C4-2B (cell line): Measurements from ENCODE around the gene SLC25A14.

Source experiments
- CTCF ChIP-seq: fragments of 450-650 bp; conservative IDR thresholded peaks from 2 replicates; pipeline ENCODE4 v1.5.1; 2017; ENCODE audit warnings: mild to moderate bottlenecking
- ZFX ChIP-seq: fragments of 450-650 bp; IDR thresholded peaks from 2 replicates; pipeline ENCODE4 v1.6.1; 2017

- TF ChIP-seq CTCF (no peak), ZFX (no peak)
These were observed 61.9 kb downstream of the SLC25A14 start, which contains the start of gene RBMX2 for GRCh38 chrX:130401415-130402207.
